ENCODE measurements around the gene AKR1E2.
A peak's percentile ranks its signal among the peaks of the same experiment; 100 is the strongest.
"Not testable (repeated sequence)": the region's sequence is repeated elsewhere in the genome, so short reads cannot be mapped to it uniquely, and the experiment has no call there.

AKR1E2 gene

GRCh38 chr10:4815646-4816180 is 10.3 kb upstream of the AKR1E2 start:
- not testable (repeated sequence) for H3K9ac ChIP-seq (ENCODE audit: low read length); H3K27me3 ChIP-seq (ENCODE audit: control insufficient read depth, insufficient read depth, low read length); H3K27ac ChIP-seq (ENCODE audit: low read length); H3K9me3 ChIP-seq (ENCODE audit: control insufficient read depth, low read depth, low read length); H3K36me3 ChIP-seq (ENCODE audit: control insufficient read depth, low read depth, low read length); H3K4me1 ChIP-seq (ENCODE audit: control insufficient read depth, low read depth, low read length); H3K4me3 ChIP-seq (ENCODE audit: low read length)

GRCh38 chr10:4816966-4817365 is 9.0 kb upstream of the AKR1E2 start:
- H3K36me3 ChIP-seq (ENCODE audit: control insufficient read depth, low read depth, low read length) = no peaks in the 10 kb centered on the region
- H3K27ac ChIP-seq (ENCODE audit: low read length) = no peak overlapping the region
- no peaks in the 10 kb centered on the region for H3K9me3 ChIP-seq (ENCODE audit: control insufficient read depth, low read depth, low read length)
- H3K4me3 ChIP-seq (ENCODE audit: low read length) = no peak overlapping the region
- no peaks in the 10 kb centered on the region for H3K27me3 ChIP-seq (ENCODE audit: control insufficient read depth, insufficient read depth, low read length)
- H3K4me1 ChIP-seq (ENCODE audit: control insufficient read depth, low read depth, low read length) = no peaks in the 10 kb centered on the region
- no peak overlapping the region for H3K9ac ChIP-seq (ENCODE audit: low read length)

GRCh38 chr10:4819067-4819466 is 6.9 kb upstream of the AKR1E2 start:
- no peak overlapping the region for H3K9ac ChIP-seq (ENCODE audit: low read length)
- no peaks in the 10 kb centered on the region for H3K27me3 ChIP-seq (ENCODE audit: control insufficient read depth, insufficient read depth, low read length)
- H3K4me3 ChIP-seq (ENCODE audit: low read length) = no peak overlapping the region
- no peaks in the 10 kb centered on the region for H3K4me1 ChIP-seq (ENCODE audit: control insufficient read depth, low read depth, low read length)
- no peaks in the 10 kb centered on the region for H3K9me3 ChIP-seq (ENCODE audit: control insufficient read depth, low read depth, low read length)
- no peak overlapping the region for H3K27ac ChIP-seq (ENCODE audit: low read length)
- H3K36me3 ChIP-seq (ENCODE audit: control insufficient read depth, low read depth, low read length) = no peaks in the 10 kb centered on the region

- no peak overlapping the region for H3K4me3 ChIP-seq (ENCODE audit: low read length)
- H3K27ac ChIP-seq (ENCODE audit: low read length) = no peak overlapping the region
- no peak overlapping the region for H3K9ac ChIP-seq (ENCODE audit: low read length)
- no peaks in the 10 kb centered on the region for H3K9me3 ChIP-seq (ENCODE audit: control insufficient read depth, low read depth, low read length)
- H3K4me1 ChIP-seq (ENCODE audit: control insufficient read depth, low read depth, low read length) = no peaks in the 10 kb centered on the region
- H3K36me3 ChIP-seq (ENCODE audit: control insufficient read depth, low read depth, low read length) = no peaks in the 10 kb centered on the region
- H3K27me3 ChIP-seq (ENCODE audit: control insufficient read depth, insufficient read depth, low read length) = peaks cover under 1% of the 10 kb centered on the region
Observed at GRCh38 chr10:4819707-4820106, 6.3 kb upstream of the AKR1E2 start.

- no peak overlapping the region for H3K9ac ChIP-seq (ENCODE audit: low read length)
- no peak overlapping the region for H3K4me3 ChIP-seq (ENCODE audit: low read length)
- no peak overlapping the region for H3K27ac ChIP-seq (ENCODE audit: low read length)
- peaks cover 12% of the 10 kb centered on the region for H3K27me3 ChIP-seq (ENCODE audit: control insufficient read depth, insufficient read depth, low read length)
- no peaks in the 10 kb centered on the region for H3K4me1 ChIP-seq (ENCODE audit: control insufficient read depth, low read depth, low read length)
- no peaks in the 10 kb centered on the region for H3K36me3 ChIP-seq (ENCODE audit: control insufficient read depth, low read depth, low read length)
- no peaks in the 10 kb centered on the region for H3K9me3 ChIP-seq (ENCODE audit: control insufficient read depth, low read depth, low read length)
Observed at GRCh38 chr10:4820804-4821401, 5.1 kb upstream of the AKR1E2 start.

- Histone ChIP-seq H3K4me1 (ENCODE audit: control insufficient read depth, low read depth, low read length) (no peaks in the 10 kb centered on the region), H3K27ac (ENCODE audit: low read length) (no peak overlapping the region), H3K36me3 (ENCODE audit: control insufficient read depth, low read depth, low read length) (no peaks in the 10 kb centered on the region), H3K9me3 (ENCODE audit: control insufficient read depth, low read depth, low read length) (no peaks in the 10 kb centered on the region), H3K9ac (ENCODE audit: low read length) (no peak overlapping the region), H3K4me3 (ENCODE audit: low read length) (no peak overlapping the region), H3K27me3 (ENCODE audit: control insufficient read depth, insufficient read depth, low read length) (peaks cover 19% of the 10 kb centered on the region)
Observed at GRCh38 chr10:4822208-4822607, 3.8 kb upstream of the AKR1E2 start.

- Histone ChIP-seq H3K4me1 (ENCODE audit: control insufficient read depth, low read depth, low read length) (no peaks in the 10 kb centered on the region), H3K9me3 (ENCODE audit: control insufficient read depth, low read depth, low read length) (no peaks in the 10 kb centered on the region), H3K9ac (ENCODE audit: low read length) (no peak overlapping the region), H3K36me3 (ENCODE audit: control insufficient read depth, low read depth, low read length) (no peaks in the 10 kb centered on the region), H3K27ac (ENCODE audit: low read length) (no peak overlapping the region), H3K4me3 (ENCODE audit: low read length) (no peak overlapping the region), H3K27me3 (ENCODE audit: control insufficient read depth, insufficient read depth, low read length) (peaks cover 26% of the 10 kb centered on the region)
Observed at GRCh38 chr10:4824791-4825310, 1.2 kb upstream of the AKR1E2 start.

- H3K4me3 ChIP-seq (ENCODE audit: low read length) = no peak overlapping the region
- peaks cover 26% of the 10 kb centered on the region for H3K27me3 ChIP-seq (ENCODE audit: control insufficient read depth, insufficient read depth, low read length)
- no peaks in the 10 kb centered on the region for H3K36me3 ChIP-seq (ENCODE audit: control insufficient read depth, low read depth, low read length)
- no peaks in the 10 kb centered on the region for H3K4me1 ChIP-seq (ENCODE audit: control insufficient read depth, low read depth, low read length)
- no peak overlapping the region for H3K9ac ChIP-seq (ENCODE audit: low read length)
- no peak overlapping the region for H3K27ac ChIP-seq (ENCODE audit: low read length)
- no peaks in the 10 kb centered on the region for H3K9me3 ChIP-seq (ENCODE audit: control insufficient read depth, low read depth, low read length)
Observed at GRCh38 chr10:4825456-4825867, 545 bp upstream of the AKR1E2 start.

GRCh38 chr10:4826792-4827324 is 851 bp downstream of the AKR1E2 start:
- Histone ChIP-seq H3K27ac (ENCODE audit: low read length) (no peak overlapping the region), H3K9me3 (ENCODE audit: control insufficient read depth, low read depth, low read length) (no peaks in the 10 kb centered on the region), H3K36me3 (ENCODE audit: control insufficient read depth, low read depth, low read length) (no peaks in the 10 kb centered on the region), H3K9ac (ENCODE audit: low read length) (no peak overlapping the region), H3K4me3 (ENCODE audit: low read length) (peak overlapping the region; percentile 42), H3K4me1 (ENCODE audit: control insufficient read depth, low read depth, low read length) (no peaks in the 10 kb centered on the region), H3K27me3 (ENCODE audit: control insufficient read depth, insufficient read depth, low read length) (peaks cover 26% of the 10 kb centered on the region)

GRCh38 chr10:4828005-4828404 is 2.0 kb downstream of the AKR1E2 start:
- Histone ChIP-seq H3K4me1 (ENCODE audit: control insufficient read depth, low read depth, low read length) (no peaks in the 10 kb centered on the region), H3K9ac (ENCODE audit: low read length) (no peak overlapping the region), H3K27ac (ENCODE audit: low read length) (no peak overlapping the region)

GRCh38 chr10:4830551-4830950 is 4.5 kb downstream of the AKR1E2 start:
- H3K36me3 ChIP-seq (ENCODE audit: control insufficient read depth, low read depth, low read length) = no peaks in the 10 kb centered on the region
- H3K4me3 ChIP-seq (ENCODE audit: low read length) = no peak overlapping the region
- H3K9me3 ChIP-seq (ENCODE audit: control insufficient read depth, low read depth, low read length) = no peaks in the 10 kb centered on the region
- no peaks in the 10 kb centered on the region for H3K4me1 ChIP-seq (ENCODE audit: control insufficient read depth, low read depth, low read length)
- H3K9ac ChIP-seq (ENCODE audit: low read length) = no peak overlapping the region
- no peak overlapping the region for H3K27ac ChIP-seq (ENCODE audit: low read length)
- peaks cover 17% of the 10 kb centered on the region for H3K27me3 ChIP-seq (ENCODE audit: control insufficient read depth, insufficient read depth, low read length)

More at GRCh38 chr10:4828005-4828404, 2.0 kb downstream of the AKR1E2 start:
- Histone ChIP-seq H3K9me3 (ENCODE audit: control insufficient read depth, low read depth, low read length) (no peaks in the 10 kb centered on the region), H3K36me3 (ENCODE audit: control insufficient read depth, low read depth, low read length) (no peaks in the 10 kb centered on the region), H3K27me3 (ENCODE audit: control insufficient read depth, insufficient read depth, low read length) (peaks cover 26% of the 10 kb centered on the region), H3K4me3 (ENCODE audit: low read length) (no peak overlapping the region)

- no peak overlapping the region for H3K9ac ChIP-seq (ENCODE audit: low read length)
- H3K27ac ChIP-seq (ENCODE audit: low read length) = no peak overlapping the region
- H3K9me3 ChIP-seq (ENCODE audit: control insufficient read depth, low read depth, low read length) = no peaks in the 10 kb centered on the region
- peaks cover 12% of the 10 kb centered on the region for H3K27me3 ChIP-seq (ENCODE audit: control insufficient read depth, insufficient read depth, low read length)
- no peaks in the 10 kb centered on the region for H3K4me1 ChIP-seq (ENCODE audit: control insufficient read depth, low read depth, low read length)
- H3K4me3 ChIP-seq (ENCODE audit: low read length) = no peak overlapping the region
- H3K36me3 ChIP-seq (ENCODE audit: control insufficient read depth, low read depth, low read length) = no peaks in the 10 kb centered on the region
Observed at GRCh38 chr10:4831091-4831490, 5.1 kb downstream of the AKR1E2 start.
